HL-60 (cell line): Measurements from ENCODE around the gene CPED1.

Experiments
- DNase-seq, 2 experiments: peaks; one replicate each; pipeline ENCODE4 v3.0.0-alpha.2; 2010 to 2020; ENCODE audit warnings: low read depth in 1 of 2, low spot score in 1 of 2
- H3K27ac ChIP-seq: fragments of 250-450 bp; sonication (Bioruptor Pico); replicated peaks from 2 replicates; pipeline ENCODE4 v1.5.1; 2020; ENCODE audit warnings: mild to moderate bottlenecking, moderate library complexity
- H3K27me3 ChIP-seq: fragments of 250-450 bp; sonication (Bioruptor Pico); 2 replicates; pipeline ENCODE4 v1.5.1; 2021; ENCODE audit warnings: mild to moderate bottlenecking, moderate library complexity; ENCODE audit not compliant: insufficient read depth, poor library complexity, severe bottlenecking
- H3K4me3 ChIP-seq: replicated peaks from 2 replicates; pipeline ENCODE4 v1.5.1; 2011; ENCODE audit warnings: mild to moderate bottlenecking, control low read depth, low read length; ENCODE audit not compliant: insufficient read depth
- GABPA ChIP-seq: IDR thresholded peaks from 2 replicates; pipeline ENCODE4 v1.6.1; 2012; ENCODE audit warnings: low read depth
- POLR2AphosphoS5 ChIP-seq: IDR thresholded peaks from 2 replicates; pipeline ENCODE4 v1.6.1; 2012; ENCODE audit warnings: low read depth
- SPI1 ChIP-seq: IDR thresholded peaks from 2 replicates; pipeline ENCODE4 v1.6.1; 2012; ENCODE audit warnings: low read depth, mild to moderate bottlenecking, borderline replicate concordance
- TF ChIP-seq, protein P1 (sequence below): IDR thresholded peaks from one replicate; pipeline ENCODE4 v1.5.1; 2011; ENCODE audit warnings: low read length, control low read depth, inconsistent platforms; ENCODE audit not compliant: insufficient read depth
- TF ChIP-seq, protein P2 (sequence below): IDR thresholded peaks from 2 replicates; pipeline ENCODE4 v1.6.1; 2012; ENCODE audit warnings: low read depth; ENCODE audit not compliant: insufficient replicate concordance

Gene CPED1

DNA sequence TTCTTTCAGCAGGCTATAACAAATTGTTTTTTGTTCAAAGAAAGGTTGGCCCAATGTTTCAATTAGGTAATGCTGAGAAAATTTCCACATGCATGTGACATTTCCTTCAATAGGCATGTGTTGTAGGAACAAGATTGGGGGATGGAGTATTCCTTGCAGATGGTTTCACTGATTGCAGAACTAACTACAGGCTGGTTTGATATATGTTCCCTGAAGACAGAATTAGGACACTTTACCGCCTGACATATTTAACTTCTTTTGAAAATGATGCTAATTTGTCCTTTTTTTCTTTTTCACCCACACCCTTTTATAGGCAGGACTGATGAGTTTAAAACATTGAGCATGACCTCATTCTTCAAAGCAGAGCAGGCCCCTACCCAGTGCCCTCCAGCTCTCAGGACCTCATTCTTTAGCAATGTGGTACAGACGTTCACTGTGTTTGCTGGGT is 163.3 kb downstream of the CPED1 start:
- DNase-seq: no peak
- Histone ChIP-seq H3K27ac (no peak overlapping the region), H3K4me3 (no peak overlapping the region), H3K27me3 (no peaks in the 10 kb centered on the region)
- TF ChIP-seq, protein P1, sequence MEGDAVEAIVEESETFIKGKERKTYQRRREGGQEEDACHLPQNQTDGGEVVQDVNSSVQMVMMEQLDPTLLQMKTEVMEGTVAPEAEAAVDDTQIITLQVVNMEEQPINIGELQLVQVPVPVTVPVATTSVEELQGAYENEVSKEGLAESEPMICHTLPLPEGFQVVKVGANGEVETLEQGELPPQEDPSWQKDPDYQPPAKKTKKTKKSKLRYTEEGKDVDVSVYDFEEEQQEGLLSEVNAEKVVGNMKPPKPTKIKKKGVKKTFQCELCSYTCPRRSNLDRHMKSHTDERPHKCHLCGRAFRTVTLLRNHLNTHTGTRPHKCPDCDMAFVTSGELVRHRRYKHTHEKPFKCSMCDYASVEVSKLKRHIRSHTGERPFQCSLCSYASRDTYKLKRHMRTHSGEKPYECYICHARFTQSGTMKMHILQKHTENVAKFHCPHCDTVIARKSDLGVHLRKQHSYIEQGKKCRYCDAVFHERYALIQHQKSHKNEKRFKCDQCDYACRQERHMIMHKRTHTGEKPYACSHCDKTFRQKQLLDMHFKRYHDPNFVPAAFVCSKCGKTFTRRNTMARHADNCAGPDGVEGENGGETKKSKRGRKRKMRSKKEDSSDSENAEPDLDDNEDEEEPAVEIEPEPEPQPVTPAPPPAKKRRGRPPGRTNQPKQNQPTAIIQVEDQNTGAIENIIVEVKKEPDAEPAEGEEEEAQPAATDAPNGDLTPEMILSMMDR: no peak
- TF ChIP-seq GABPA (no peak), SPI1 (no peak), POLR2AphosphoS5 (no peak)
- TF ChIP-seq, protein P2, sequence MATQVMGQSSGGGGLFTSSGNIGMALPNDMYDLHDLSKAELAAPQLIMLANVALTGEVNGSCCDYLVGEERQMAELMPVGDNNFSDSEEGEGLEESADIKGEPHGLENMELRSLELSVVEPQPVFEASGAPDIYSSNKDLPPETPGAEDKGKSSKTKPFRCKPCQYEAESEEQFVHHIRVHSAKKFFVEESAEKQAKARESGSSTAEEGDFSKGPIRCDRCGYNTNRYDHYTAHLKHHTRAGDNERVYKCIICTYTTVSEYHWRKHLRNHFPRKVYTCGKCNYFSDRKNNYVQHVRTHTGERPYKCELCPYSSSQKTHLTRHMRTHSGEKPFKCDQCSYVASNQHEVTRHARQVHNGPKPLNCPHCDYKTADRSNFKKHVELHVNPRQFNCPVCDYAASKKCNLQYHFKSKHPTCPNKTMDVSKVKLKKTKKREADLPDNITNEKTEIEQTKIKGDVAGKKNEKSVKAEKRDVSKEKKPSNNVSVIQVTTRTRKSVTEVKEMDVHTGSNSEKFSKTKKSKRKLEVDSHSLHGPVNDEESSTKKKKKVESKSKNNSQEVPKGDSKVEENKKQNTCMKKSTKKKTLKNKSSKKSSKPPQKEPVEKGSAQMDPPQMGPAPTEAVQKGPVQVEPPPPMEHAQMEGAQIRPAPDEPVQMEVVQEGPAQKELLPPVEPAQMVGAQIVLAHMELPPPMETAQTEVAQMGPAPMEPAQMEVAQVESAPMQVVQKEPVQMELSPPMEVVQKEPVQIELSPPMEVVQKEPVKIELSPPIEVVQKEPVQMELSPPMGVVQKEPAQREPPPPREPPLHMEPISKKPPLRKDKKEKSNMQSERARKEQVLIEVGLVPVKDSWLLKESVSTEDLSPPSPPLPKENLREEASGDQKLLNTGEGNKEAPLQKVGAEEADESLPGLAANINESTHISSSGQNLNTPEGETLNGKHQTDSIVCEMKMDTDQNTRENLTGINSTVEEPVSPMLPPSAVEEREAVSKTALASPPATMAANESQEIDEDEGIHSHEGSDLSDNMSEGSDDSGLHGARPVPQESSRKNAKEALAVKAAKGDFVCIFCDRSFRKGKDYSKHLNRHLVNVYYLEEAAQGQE: no peak

DNA sequence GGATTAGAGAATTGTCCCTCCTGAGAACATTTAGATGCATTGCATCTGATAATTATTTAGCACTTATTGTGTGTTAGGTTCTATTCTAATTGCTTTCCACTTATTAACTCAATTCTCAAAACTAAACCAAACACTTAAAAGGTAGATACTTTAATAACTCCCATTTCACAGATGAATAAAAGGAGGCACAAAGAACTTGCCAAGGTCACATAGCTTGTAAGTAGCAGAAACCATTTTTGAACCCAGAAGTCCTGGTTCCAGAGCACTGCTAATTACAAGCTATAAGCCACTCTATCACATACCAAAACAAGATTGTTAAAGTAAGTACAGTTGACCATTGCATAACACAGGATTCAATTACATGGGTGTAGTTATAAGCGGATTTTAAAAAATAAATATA is 164.9 kb downstream of the CPED1 start:
- H3K27ac ChIP-seq: no peak overlapping the region
- H3K27me3 ChIP-seq: no peaks in the 10 kb centered on the region
- TF ChIP-seq, protein P2: no peak
- TF ChIP-seq, protein P1: no peak
- TF ChIP-seq GABPA: no peak
- TF ChIP-seq SPI1: no peak
- TF ChIP-seq POLR2AphosphoS5: no peak
- no peak for DNase-seq
- H3K4me3 ChIP-seq: no peak overlapping the region

DNA sequence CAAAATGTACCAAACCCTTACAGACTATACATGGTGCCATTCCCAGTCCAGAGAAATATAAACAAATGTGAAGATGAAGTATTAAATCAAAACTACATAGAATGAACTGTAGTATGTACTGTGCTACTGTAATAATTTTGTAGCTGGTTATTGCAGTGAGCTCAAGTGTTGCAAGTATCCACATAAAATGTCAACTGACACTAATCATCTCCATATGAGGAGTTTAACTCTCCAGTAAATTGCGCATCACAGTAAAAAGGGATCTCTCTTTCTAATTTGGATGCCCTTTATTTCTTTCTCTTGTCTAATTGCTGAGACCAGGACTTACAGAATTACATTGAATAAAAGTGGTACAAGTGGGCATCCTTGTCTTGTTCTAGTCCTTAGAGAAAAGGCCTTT is 165.5 kb downstream of the CPED1 start:
- Histone ChIP-seq H3K4me3 (no peak overlapping the region), H3K27me3 (no peaks in the 10 kb centered on the region), H3K27ac (no peak overlapping the region)
- DNase-seq: no peak
- no peak for TF ChIP-seq SPI1
- TF ChIP-seq GABPA: no peak
- TF ChIP-seq POLR2AphosphoS5: no peak
- TF ChIP-seq, protein P2: no peak
- TF ChIP-seq, protein P1: no peak
